T-helper 22 cell (primary cell): Measurements from ENCODE around the gene KIF26A.

Source experiments
- DNase-seq: peaks from one replicate; pipeline ENCODE4 v3.0.0-alpha.2; 2020; ENCODE audit warnings: low read depth

Gene KIF26A

DNA sequence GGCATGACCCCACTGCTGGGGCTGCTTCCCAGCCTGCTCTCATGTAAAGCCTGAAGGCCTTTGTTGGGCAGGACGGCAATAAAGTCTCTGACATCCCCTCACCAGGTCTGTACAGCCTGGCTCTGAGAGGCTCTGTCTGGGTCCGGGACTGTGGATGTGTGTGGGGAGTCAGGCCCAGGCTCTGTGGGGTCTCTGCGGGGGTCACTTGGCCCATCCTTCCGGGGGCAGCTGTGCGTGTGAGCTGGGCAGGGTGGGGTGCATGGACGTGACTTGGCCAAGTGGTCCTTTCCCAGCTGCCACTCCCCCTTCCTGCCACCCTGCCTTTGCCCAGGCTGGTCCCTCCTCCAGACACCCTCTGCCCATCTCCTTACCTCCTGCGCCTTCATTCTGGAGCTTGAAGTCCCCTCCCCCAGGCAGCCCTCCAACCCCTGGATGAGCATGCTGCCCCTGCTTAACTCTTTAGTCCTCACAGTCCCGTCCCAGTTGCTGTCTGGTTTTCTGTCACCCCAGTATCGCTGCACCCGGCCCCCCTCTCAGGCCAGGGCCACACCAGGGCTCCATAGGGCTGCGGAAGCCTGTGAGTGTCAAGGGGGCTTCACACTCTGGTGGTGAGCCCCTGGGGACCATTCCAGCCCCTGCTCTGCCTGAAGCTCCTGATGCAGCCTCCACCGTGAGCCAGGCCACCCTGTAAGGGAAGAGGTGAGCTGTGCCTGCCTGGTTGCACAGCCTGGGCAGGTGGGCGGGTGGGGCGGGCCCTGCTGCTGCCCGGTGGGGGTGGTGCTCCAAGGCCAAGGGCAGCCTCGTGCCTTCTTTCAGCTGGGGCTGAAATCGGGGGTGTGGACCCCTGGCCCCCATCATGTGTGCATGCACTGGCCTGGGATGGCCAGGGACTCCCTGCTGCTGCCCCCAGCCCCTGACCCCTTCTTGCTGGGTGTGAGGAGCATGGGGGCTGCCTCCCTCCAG lies 25.5 kb upstream of the KIF26A start:
- no peak for DNase-seq

DNA sequence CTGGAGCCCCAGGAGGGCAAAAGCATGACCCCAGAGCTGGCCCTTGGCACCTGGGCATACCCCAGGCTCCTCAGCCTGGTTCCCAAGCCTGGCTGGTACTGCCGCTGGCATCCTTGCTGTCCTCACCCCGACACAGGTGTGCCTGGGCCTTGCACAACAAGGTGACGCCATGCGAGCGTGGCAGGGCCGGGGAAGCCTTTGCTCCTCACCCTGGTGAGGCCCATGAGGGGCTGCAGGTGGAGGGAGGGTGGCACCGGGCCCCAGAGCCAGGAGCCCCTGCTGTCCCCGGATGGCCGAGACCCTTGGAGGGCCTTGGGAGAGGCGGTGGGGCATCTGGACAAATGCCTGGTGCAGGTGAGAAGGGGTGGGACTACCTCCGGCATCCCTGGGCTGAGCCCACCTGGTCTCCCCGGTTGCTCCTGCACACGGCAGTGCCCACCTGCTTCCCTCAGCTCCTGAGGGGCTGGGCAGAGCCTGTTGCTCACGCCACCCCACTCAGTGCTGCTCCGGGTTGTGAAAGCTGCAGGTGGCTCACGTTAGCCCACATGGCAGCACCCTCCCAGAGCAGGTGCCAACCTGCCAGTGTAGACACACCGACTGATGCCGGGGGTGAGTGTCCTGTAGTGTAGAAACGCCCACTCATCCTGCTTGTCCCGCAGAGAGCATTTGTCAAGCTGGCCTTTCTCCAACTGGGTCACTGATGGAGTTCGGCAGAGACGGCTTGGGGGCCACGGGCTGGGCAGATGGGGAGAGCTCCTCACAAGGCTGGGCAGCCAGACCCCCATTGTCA lies 24.6 kb upstream of the KIF26A start:
- DNase-seq, result no peak

DNA sequence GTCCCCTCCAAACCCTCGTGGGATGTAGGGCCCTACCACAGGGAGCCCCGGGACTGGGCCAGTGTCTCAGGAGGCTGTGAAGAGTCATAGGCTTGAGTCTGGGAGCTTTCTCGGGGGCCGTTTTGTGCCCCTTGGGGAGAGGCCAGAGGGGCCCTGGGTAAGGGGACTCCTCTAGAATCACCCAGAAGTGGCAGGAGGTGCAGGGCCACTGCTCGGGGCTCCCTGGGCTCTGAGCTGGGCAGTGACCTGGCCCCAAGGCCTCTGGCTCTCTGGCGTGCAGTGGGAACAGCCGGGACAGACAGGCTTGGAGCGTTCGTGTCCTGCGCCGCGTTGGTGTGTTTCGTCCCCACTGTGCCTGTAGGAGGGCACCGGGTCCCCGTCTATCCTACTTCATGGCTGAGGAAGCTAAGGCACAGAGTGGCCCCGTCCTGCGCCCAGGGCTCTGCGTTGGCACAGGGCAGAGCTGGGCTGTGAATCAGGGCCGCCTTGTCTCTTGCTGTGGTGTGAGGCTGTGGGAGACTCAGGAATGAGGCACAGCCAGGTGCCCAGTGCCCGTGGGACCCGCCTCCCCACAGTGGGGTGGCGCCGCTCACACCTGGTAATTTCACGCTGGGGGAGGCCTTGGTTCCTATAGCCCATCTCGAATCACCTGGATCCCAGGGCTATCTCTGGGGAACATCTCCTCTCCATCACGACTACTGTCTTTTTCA lies 23.8 kb upstream of the KIF26A start:
- no peak for DNase-seq

DNA sequence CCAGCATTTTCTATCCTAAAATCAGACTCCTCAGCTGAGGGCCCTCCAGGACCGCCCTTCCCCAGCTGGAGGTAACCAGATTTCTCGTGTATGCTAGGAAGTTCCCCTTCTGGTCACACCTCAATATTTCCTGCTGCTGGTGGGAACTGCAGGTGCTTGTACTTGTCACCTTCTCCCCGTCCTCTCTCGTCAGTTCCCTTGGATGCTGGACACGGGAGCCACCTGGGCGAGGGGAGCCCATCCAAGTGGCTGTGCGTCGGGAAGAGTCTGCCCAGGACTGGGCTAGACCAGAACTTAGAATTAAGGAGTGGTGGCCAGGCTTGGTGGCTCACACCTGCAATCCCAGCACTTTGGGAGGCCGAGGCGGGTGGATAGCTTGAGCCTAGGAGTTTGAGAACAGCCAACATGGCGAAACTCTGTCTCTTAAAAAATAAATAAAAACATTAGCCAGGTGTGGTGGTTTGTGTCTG lies 23.2 kb upstream of the KIF26A start:
- no peak for DNase-seq

DNA sequence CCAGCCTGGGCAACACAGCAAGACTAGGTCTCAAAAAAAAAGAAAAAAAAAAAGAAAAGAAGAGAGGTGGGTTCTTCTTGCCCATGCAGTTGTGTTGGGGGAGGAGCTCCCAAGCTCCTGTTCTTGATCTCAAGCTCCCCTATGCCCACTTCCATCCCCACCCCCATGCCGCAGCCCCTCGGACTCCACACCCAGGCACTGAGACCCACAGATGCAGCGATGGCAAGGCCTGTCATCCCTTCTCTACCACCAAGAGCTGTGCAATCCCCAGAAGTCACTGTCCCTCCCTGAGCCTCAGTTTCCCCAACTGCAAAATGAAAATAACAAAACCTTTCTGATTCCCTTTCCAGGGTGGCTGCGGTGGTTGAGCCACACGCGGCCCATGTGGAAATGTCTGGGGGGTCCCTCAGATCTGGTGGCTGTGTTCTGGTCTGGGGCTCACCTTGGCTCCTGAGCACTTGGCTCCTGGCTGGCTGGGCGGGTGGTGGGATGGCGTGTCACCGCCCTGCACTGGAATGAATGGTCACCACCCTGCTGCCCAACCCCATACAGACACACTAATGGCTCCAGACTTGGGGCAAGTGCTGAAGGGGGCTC lies 22.6 kb upstream of the KIF26A start:
- no peak for DNase-seq

DNA sequence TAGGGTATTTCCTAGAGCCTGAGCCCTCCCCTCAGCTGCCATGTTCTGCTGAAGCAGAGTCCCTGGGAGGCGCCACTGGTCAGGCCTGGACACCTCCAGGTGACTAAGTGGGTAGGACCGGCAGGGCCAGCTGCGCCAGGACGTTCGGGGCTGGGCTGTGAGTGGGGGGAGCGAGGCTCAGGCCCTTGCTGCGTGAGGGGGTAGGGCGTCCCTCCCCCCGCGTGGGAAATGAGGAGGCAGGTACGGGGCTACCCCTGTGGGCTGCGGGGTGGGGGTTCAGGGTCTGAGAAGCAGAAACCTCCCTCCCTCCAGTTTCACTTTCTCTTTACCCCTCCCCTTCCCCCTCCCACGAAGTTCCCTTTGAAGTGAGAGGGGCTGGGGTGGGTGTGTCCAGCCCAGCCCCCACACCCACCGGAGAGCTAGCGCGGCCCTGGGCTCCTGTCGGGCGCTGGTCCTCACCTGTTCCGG lies 22.1 kb upstream of the KIF26A start:
- DNase-seq, result no peak

DNA sequence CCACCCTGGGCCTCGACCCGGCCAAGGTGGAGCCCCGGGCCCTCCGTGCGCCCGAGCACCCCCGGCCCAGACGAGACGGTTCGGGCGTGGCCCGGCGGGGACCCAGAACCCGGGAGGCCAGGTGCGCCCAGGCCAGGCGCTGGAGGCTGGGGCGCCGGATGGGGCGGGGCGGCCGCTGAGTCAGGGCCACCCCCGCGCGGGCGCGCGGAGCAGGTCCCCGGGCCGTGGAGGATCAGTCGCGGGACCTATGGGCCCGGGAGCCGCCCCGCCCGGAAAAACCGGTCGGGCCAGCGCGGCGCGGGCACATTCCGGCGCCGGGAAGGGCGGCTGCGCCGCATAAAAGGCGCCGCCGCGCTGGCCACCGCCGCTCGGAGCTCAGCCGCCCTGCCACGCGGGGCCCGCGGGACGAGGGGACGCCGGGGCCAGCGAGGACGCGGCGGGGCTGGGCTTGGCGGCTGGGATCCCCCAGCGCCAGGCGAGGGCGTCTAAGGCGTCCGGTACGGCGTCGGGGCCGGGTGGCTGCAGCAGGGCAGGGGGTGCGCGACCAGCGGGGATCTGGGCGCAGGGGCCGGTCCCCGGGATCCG lies 21.5 kb upstream of the KIF26A start:
- DNase-seq, result no peak

DNA sequence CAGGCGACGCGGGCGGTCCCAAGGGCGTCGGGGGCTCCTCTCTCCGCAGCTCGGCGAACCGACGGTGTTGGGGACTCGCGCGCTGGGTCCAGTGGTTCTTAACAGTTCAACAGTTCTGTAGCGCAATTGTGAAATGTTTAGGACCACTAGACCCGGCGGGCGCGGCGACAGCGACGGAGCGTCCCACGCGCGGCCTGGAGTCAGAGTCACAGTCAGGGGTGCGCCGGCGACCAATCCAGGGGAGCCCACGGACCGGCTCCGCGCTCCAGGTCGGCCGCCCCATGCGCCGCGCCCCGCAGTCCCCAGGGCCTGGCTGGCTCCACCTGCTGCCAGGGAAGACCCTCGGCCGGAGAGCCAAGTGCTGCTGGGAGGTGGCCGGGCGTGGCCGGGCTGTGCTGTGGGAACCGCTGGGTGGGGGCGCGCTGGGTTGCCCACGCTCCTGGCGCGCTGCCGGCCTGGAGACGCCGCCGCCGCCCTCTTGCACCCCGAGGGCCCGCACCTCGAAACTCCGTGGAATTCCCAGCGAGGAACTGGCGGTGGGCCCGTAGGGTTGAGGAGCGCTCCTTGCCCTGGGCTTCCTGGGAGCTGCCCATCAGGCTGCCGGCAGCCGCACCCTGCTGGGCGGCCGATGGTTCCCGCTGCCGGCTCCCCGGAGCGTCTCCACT lies 20.9 kb upstream of the KIF26A start:
- no peak for DNase-seq

DNA sequence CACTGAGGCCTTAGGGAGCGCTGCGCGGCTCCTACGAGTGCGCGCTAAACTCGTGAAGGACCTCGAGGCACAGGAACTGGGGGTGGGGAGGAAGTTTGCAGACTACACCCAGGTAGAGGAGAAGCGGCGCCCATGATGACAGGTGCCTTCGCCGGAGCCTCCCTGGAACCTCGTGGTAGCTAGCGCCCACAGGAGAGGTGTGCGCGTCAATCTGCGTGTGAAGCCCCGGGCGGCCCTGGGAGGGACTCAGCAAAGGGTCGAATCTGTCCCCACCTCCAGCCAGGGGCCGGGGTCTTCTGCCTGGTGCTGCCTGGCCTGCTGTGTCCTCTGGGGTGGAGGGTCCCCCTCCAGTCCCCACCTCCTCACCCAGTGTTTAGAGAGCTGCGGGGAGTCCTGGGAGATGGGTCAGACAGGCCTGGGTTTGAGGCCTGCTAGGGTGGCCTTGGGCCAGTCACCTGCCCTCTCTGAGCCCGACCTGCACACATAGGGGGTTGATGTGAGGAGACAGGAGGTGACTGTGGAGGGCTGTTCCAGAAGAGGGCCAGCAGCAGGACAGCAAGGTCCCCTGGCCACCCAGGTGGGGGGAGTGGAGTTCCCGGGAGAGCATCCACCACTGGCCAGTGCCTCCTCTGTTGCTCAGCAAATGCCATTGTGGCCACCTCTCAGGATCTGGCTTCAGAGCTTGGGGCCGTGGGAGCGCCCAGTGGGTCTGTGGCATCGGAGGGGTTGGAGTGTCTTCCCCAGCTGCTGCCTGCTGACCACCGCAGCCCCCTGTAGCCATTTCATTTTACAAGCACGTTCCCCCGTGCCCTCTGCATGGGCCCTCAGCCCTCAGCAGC lies 20.2 kb upstream of the KIF26A start:
- no peak for DNase-seq

DNA sequence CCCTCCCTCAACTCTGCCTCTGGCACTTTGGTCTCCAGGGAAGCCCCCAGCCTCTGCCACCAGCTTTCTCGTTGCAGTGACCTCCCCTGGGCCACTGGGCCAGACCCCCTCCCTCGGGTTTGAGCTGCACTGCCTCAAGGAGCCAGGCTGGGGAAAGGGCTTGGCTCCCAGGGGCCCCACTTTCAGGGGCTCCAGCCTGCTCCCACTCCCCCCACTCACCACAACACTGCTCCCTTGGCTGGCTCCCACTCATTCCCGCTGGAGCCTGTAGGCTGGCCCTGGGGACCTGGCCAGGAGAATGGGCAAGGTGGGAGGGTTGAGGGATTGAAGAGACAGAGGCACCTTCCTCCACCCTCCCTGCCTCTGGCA lies 19.3 kb upstream of the KIF26A start:
- no peak for DNase-seq

DNA sequence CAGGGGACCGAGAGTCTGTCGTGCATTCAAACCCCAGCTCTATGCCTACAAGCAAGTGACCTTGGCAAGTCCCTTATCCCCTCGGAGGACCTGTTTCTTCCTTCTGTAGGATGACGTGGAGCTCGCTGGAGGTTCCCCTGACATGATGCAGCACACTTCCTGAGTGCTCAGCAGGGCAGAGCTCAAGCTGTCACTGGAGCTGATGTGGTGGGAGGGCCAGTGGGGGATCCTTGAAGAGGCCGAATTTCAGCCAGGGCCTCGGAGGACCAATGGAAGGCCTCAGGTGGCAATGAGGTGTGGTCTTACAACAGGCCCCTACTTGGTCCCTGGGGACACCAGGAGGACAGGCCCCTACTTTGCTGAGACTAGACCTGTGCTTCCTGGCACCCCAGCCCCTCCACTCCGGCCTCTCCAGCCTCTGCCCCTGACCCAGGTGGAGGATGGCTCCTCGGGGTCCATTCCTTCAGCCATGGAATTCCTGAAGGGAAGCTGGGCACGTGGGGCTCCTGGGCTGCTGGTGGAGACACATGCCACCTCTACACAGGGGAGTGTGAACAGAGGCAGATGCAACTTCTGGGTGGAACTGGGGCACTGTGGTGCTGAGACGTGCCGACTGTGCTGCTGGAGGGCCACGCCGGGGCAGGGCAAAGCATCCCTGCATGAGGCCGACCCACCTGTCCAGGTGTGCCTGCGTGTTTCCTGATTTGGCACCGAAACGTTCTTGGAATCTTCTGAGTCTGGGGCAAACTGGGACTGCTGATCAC lies 18.7 kb upstream of the KIF26A start:
- no peak for DNase-seq

DNA sequence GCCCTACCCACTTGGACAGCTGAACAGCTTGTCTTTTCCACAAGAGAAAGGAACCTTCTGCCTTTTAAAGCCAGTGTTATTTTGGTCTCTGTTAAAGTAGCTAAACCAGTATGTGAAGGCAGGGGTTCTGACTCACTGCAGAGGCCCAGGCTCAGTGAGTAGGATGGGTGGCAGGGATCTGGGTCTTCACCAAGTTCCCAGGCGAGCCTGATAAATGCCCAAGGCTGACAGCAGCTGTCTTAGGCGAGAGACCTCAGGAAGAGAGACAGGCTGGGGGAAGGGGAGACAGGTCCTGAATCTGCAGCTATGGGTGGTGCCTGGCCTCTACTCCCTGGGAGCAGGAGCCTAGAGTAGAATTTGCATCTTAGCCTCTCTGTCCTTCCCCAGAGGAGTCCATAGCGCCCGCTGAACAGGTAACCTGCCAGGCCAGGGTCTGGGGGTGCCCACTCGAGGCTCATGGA lies 18.1 kb upstream of the KIF26A start:
- DNase-seq, result no peak

DNA sequence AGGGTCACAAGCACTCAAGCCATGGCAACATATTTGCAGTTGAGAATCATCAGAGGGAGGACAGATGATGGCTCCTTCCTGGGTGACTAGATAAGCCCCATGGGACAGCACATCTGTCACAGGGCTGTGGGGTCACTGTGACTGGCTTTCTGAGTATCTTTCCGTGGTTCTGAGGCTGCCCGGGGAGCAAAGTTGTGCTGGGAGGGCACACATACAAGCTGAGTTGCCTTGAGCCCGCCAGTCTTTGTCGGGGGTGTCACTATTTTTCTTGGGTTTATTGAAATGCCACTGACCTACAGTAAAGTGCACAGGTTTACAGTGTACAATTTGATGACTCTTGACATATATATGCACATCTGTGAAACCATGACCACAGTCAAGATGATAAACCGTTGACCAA lies 17.2 kb upstream of the KIF26A start:
- DNase-seq, result no peak

DNA sequence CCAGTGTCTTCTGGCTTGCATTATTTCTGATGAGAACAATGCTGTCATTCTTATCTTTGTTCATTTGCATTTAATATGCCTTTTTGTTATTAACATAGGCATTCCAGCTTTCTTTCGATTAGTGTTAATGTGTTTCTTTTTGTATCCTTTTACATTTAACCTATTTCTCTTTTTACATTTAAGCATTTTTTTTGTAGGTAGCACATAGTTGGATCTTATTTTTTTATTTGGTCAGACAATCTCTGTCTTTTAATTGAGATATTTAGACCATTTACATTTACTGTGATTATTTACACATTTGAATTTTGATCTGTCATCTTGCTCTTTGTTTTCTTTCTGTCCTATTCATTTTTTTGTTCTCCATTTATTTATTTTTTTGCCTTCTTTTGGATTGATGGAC lies 14.5 kb upstream of the KIF26A start:
- DNase-seq, result no peak

DNA sequence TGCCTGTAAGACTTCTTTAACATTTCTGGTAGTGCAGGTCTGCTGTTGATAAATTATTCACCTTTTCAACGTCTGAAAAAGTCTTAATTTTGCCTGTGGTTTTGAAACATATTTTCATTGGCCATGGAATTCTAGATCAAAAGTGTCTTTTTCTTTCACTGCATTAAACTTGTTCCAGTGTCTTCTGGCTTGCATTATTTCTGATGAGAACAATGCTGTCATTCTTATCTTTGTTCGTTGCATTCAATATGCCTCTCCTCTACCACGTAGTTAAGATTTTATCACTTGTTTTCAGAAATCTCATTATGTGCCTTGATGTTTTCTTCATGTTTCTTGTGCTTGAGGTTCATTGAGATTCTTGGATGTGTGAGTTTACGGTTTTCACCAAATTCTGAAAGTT lies 13.4 kb upstream of the KIF26A start:
- no peak for DNase-seq

DNA sequence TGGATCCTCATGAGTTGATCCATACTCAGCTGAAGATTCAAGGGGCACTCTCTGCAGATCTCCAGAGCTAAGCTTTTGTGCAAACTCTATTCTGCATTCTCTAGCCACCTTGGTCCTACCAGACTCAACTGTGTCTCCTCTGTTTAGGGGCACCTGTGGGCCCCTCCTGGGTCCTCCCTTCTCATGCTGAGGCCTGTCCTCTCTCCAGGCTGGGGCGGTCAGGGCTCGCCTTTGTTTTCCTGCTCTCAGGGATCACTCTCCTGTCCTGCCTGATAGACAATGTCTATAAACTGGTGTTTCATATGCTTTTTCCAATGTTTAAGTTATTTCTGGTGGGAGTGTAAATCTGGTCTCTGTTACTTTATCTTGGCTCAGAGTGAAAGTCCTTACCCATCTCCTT lies 11.6 kb upstream of the KIF26A start:
- DNase-seq, result no peak

DNA sequence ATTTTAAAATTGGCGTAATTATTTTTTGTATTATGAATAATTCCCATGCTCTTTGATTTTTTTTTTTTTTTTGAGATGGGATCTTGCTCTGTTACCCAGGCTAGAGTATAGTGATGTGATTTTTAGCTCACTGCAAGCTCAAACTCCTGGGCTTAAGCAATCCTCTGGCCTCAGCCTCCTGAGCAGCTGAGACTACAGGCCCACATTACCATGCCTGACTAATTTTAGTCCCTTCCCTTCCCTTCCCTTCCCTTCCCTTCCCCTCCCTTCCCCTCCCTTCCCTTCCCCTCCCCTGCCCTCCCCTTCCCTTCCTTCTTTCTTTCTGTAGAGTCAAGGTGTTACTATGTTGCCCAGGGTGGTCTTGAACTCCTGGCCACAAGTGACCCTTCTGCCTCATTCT lies 9.4 kb upstream of the KIF26A start:
- DNase-seq, result no peak

DNA sequence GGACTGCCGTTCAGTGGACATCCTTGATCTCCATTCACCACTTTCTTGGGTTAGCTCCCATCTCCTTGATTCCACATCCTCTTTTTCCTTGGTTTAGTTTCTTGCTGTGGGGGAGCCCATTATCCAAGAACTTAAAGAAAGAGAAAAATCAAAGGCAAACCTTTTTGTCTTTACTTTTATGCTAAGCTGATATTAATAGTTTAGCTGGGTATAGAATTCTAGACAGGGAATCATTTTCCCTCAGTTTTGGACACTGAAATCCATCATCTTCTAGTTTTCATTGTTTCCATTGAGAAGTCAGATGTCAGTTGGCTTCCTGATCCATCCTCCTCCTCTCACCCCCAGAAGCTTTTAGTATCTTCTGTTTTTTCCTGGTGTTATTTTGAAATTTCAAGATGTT lies 8.8 kb upstream of the KIF26A start:
- DNase-seq, result no peak

DNA sequence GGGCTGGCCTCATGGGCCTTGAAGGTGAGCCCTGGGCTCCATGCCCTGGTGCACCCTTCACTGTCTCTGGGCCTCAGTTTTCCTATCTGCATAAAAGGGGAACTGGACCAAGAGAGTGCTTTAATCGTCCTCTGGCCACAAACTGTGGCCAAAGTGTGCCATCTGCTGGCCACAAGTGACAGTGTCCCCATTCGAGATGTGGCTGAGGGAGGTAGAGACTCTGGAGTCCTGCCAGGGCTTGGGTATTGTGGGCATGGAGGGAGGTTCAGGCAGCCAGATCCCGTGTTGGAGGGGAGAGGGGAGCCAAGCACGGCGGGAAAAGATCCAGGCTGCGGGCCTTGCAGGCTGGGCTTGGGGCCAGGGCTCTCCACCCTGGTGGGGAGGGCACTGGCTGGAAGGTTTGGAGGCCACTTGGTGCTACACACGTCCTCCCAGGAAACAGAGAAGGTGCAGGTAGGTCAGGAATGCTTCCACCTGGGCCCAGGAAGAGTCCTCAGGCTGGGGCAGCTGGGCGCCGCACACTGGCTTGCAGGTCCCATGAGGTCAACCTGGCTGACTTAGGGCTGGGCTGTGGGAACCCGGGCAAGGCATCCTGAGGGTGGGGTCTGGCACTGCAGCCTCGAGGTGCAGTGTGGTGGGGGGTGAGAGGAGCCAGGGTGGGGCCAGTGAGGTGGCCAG lies 7.3 kb upstream of the KIF26A start:
- DNase-seq, result no peak
